Nephron progenitor cell (in vitro differentiated cells): ENCODE data around the gene SUGP1.

ENCODE experiments used
- DNase-seq: peaks from one replicate; pipeline ENCODE4 v3.0.0; 2021
- H3K27ac Mint-ChIP-seq: 2 replicates; pipeline ENCODE4 v1.8.0; 2021; ENCODE audit warnings: mild to moderate bottlenecking, moderate library complexity, mixed read lengths
- H3K27me3 Mint-ChIP-seq: 2 replicates; pipeline ENCODE4 v1.8.0; 2021; ENCODE audit warnings: mild to moderate bottlenecking, low read depth, mixed read lengths; ENCODE audit not compliant: poor library complexity
- H3K36me3 Mint-ChIP-seq: 2 replicates; pipeline ENCODE4 v1.8.0; 2021; ENCODE audit warnings: low read depth, mixed read lengths
- H3K4me1 Mint-ChIP-seq: 2 replicates; pipeline ENCODE4 v1.8.0; 2021; ENCODE audit warnings: mixed read lengths
- H3K4me3 Mint-ChIP-seq: 2 replicates; pipeline ENCODE4 v1.8.0; 2021; ENCODE audit warnings: mild to moderate bottlenecking, moderate library complexity, mixed read lengths
- H3K9me3 Mint-ChIP-seq: 2 replicates; pipeline ENCODE4 v1.8.0; 2021; ENCODE audit warnings: mild to moderate bottlenecking, moderate library complexity, mixed read lengths
- CTCF ChIP-seq: fragments of 200-600 bp; sonication (generic); IDR thresholded peaks from 2 replicates; pipeline ENCODE4 v1.5.0; 2021; ENCODE audit warnings: antibody characterized with exemption

SUGP1 gene

GRCh38 chr19:19308373-19308772, 11.9 kb downstream of the SUGP1 start:
- no peak for DNase-seq
- H3K4me3 Mint-ChIP-seq = no peak overlapping the region
- H3K27me3 Mint-ChIP-seq = no peaks in the 10 kb centered on the region
- no peaks in the 10 kb centered on the region for H3K9me3 Mint-ChIP-seq
- TF ChIP-seq CTCF = no peak
- peaks cover 53% of the 10 kb centered on the region for H3K36me3 Mint-ChIP-seq
- H3K27ac Mint-ChIP-seq = no peak overlapping the region
- H3K4me1 Mint-ChIP-seq = peaks cover 8% of the 10 kb centered on the region

- H3K9me3 Mint-ChIP-seq = no peaks in the 10 kb centered on the region
- H3K36me3 Mint-ChIP-seq = peaks cover 48% of the 10 kb centered on the region
- H3K27ac Mint-ChIP-seq = no peak overlapping the region
- H3K4me1 Mint-ChIP-seq = no peaks in the 10 kb centered on the region
- TF ChIP-seq CTCF = no peak
- H3K4me3 Mint-ChIP-seq = no peak overlapping the region
- no peaks in the 10 kb centered on the region for H3K27me3 Mint-ChIP-seq
- DNase-seq = no peak
Measured at GRCh38 chr19:19306191-19306590, 14.1 kb downstream of the SUGP1 start.

GRCh38 chr19:19305696-19306095, 14.6 kb downstream of the SUGP1 start:
- no peak for DNase-seq
- H3K4me3 Mint-ChIP-seq = no peak overlapping the region

GRCh38 chr19:19305066-19305465, 15.2 kb downstream of the SUGP1 start:
- no peak overlapping the region for H3K27ac Mint-ChIP-seq
- H3K4me1 Mint-ChIP-seq = no peaks in the 10 kb centered on the region
- H3K36me3 Mint-ChIP-seq = peaks cover 40% of the 10 kb centered on the region
- H3K9me3 Mint-ChIP-seq = no peaks in the 10 kb centered on the region
- no peaks in the 10 kb centered on the region for H3K27me3 Mint-ChIP-seq
- no peak overlapping the region for H3K4me3 Mint-ChIP-seq
- no peak for DNase-seq
- no peak for TF ChIP-seq CTCF

More at GRCh38 chr19:19305696-19306095, 14.6 kb downstream of the SUGP1 start:
- no peaks in the 10 kb centered on the region for H3K27me3 Mint-ChIP-seq
- no peak for TF ChIP-seq CTCF
- no peaks in the 10 kb centered on the region for H3K4me1 Mint-ChIP-seq
- H3K27ac Mint-ChIP-seq = no peak overlapping the region
- no peaks in the 10 kb centered on the region for H3K9me3 Mint-ChIP-seq
- H3K36me3 Mint-ChIP-seq = peaks cover 46% of the 10 kb centered on the region

- no peak overlapping the region for H3K27ac Mint-ChIP-seq
- H3K9me3 Mint-ChIP-seq = no peaks in the 10 kb centered on the region
- H3K4me1 Mint-ChIP-seq = no peaks in the 10 kb centered on the region
- H3K4me3 Mint-ChIP-seq = no peak overlapping the region
- peaks cover 3% of the 10 kb centered on the region for H3K27me3 Mint-ChIP-seq
- H3K36me3 Mint-ChIP-seq = peaks cover 35% of the 10 kb centered on the region
- no peak for DNase-seq
- no peak for TF ChIP-seq CTCF
Measured at GRCh38 chr19:19304186-19304965, 15.9 kb downstream of the SUGP1 start.

GRCh38 chr19:19303411-19303810, 16.9 kb downstream of the SUGP1 start:
- no peak overlapping the region for H3K4me3 Mint-ChIP-seq
- H3K4me1 Mint-ChIP-seq = no peaks in the 10 kb centered on the region
- no peak overlapping the region for H3K27ac Mint-ChIP-seq
- DNase-seq = no peak
- peaks cover 4% of the 10 kb centered on the region for H3K27me3 Mint-ChIP-seq
- no peak for TF ChIP-seq CTCF
- H3K36me3 Mint-ChIP-seq = peaks cover 31% of the 10 kb centered on the region
- H3K9me3 Mint-ChIP-seq = no peaks in the 10 kb centered on the region
